Karpas-422 (cell line): ENCODE data around the gene LYRM4. TPM values are rescaled to one million over a fixed set of nuclear protein-coding genes. Genes with fewer than 3 reads are reported as not detected.
"Not testable (repeated sequence)": the region's sequence is repeated elsewhere in the genome, so short reads cannot be mapped to it uniquely, and the experiment has no call there.

Source experiments
- DNase-seq: peaks from one replicate; pipeline ENCODE4 v3.0.0-alpha.2; 2015
- H2AFZ ChIP-seq: fragments of 200-600 bp; sonication (generic); 2 replicates; pipeline ENCODE4 v1.6.1; 2014; ENCODE audit warnings: antibody characterized with exemption, low read length, mixed read lengths
- H3K27ac ChIP-seq: fragments of 200-600 bp; sonication (generic); 2 replicates; pipeline ENCODE4 v1.5.1; 2014; ENCODE audit warnings: mild to moderate bottlenecking, low read length, moderate library complexity
- H3K27me3 ChIP-seq: fragments of 200-600 bp; sonication (generic); 2 replicates; pipeline ENCODE4 v1.6.1; 2014; ENCODE audit warnings: low read length, mixed read lengths
- H3K36me3 ChIP-seq: fragments of 200-600 bp; sonication (generic); 2 replicates; pipeline ENCODE4 v1.6.1; 2014; ENCODE audit warnings: low read length, mixed read lengths; ENCODE audit not compliant: insufficient read depth
- H3K4me1 ChIP-seq: fragments of 200-600 bp; sonication (generic); 2 replicates; pipeline ENCODE4 v1.6.1; 2014; ENCODE audit warnings: mild to moderate bottlenecking, low read length, mixed read lengths
- H3K4me2 ChIP-seq: fragments of 200-600 bp; sonication (generic); 2 replicates; pipeline ENCODE4 v1.6.1; 2014; ENCODE audit warnings: low read length, low read depth, mild to moderate bottlenecking; ENCODE audit not compliant: poor library complexity, severe bottlenecking
- H3K4me3 ChIP-seq: fragments of 200-600 bp; sonication (generic); 2 replicates; pipeline ENCODE4 v1.5.1; 2014; ENCODE audit warnings: mild to moderate bottlenecking, antibody characterized with exemption, low read length, mixed read lengths
- H3K79me2 ChIP-seq: fragments of 200-600 bp; sonication (generic); 2 replicates; pipeline ENCODE4 v1.6.1; 2014; ENCODE audit warnings: mild to moderate bottlenecking, low read length, mixed read lengths
- H3K9ac ChIP-seq: fragments of 200-600 bp; sonication (generic); 2 replicates; pipeline ENCODE4 v1.6.0; 2014; ENCODE audit warnings: low read length
- H3K9me2 ChIP-seq: fragments of 200-600 bp; sonication (generic), shearing (Covaris generic); replicated peaks from 2 replicates; pipeline ENCODE4 v1.6.0; 2014; ENCODE audit warnings: mild to moderate bottlenecking, low read length, moderate library complexity; ENCODE audit not compliant: insufficient read depth
- H3K9me3 ChIP-seq: fragments of 300-700, 200-600 bp; sonication (generic); 2 replicates; pipeline ENCODE4 v1.6.1; 2014; ENCODE audit warnings: low read length, mixed read lengths
- H4K20me1 ChIP-seq: fragments of 200-600 bp; sonication (generic); 2 replicates; pipeline ENCODE4 v1.6.1; 2014; ENCODE audit warnings: mild to moderate bottlenecking, antibody characterized with exemption, low read length, low read depth; ENCODE audit not compliant: insufficient read depth
- total RNA-seq: library from RNA; depleted of rRNA; stranded (reverse); fragments of >200 nt; shearing (Covaris generic); gene quantifications from 2 replicates; pipeline ENCODE4 v1.2.3, GENCODE V29; 2014; ENCODE audit warnings: low replicate concordance

LYRM4 gene
- total RNA-seq, 1 experiment from 2014 or later = 50.5 TPM

DNA sequence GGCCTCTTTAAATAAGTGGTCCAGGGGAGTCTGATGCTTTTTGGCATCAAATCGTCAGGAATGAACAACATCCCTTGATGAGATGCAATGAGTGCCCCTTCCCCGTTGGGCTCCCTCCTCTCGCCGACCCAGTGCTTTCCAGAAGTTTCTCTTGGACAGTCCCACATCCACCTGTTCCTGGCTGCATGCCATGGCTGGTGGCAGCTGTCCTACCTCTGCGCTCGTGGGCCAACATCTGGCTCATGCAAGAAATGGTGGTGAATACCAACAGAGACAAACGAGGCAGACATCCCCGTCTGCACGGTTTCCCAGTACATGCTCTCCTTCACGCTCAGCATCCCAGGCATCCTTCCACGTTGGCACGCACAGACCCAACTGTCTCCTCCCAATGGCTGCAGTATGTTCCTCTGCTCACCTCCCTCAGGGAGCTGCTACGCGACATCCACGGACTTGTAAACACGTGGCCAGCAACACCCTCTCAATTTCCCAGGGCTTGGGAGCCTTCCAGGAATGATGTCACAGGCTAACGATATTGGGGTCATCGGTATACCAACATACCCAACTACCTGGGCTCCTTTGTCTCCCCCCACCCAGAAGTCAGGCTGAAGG lies 138.1 kb downstream of the LYRM4 start:
- no peak overlapping the region for H2AFZ ChIP-seq
- H3K4me2 ChIP-seq = no peak overlapping the region
- no peak overlapping the region for H3K27ac ChIP-seq
- H3K36me3 ChIP-seq = no peaks in the 10 kb centered on the region
- H3K27me3 ChIP-seq = no peaks in the 10 kb centered on the region
- H3K4me1 ChIP-seq = no peaks in the 10 kb centered on the region
- H3K9ac ChIP-seq = no peak overlapping the region
- no peaks in the 10 kb centered on the region for H3K79me2 ChIP-seq
- H3K9me2 ChIP-seq = no peaks in the 10 kb centered on the region
- H3K4me3 ChIP-seq = no peak overlapping the region
- no peaks in the 10 kb centered on the region for H4K20me1 ChIP-seq
- DNase-seq = no peak
- H3K9me3 ChIP-seq = peaks cover 3% of the 10 kb centered on the region; the same call in 1 of the 2 replicates

DNA sequence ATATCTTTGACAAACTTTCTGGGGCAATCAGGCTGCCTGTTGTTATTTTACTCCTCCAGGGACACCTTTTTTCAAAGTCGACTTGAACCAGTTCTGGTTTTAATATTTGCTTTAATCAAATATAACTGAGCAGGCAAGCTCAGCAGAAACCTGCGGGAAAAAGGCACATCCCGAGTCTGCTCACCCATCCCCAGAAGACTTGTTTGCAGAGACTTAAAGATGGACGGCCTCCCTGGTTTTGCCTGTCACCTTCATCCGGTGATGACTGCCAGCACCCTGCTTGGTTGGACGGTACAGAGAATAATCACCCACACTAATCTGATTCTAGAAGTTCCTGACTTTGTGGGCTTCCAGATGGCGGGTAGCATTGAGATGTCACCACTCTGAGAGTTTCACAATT lies 138.8 kb downstream of the LYRM4 start:
- H3K4me1 ChIP-seq = no peaks in the 10 kb centered on the region
- no peaks in the 10 kb centered on the region for H3K79me2 ChIP-seq
- H3K4me3 ChIP-seq = no peak overlapping the region
- no peaks in the 10 kb centered on the region for H3K27me3 ChIP-seq
- H3K9me2 ChIP-seq = no peaks in the 10 kb centered on the region
- no peak for DNase-seq
- no peak overlapping the region for H3K9ac ChIP-seq
- no peaks in the 10 kb centered on the region for H3K36me3 ChIP-seq
- H3K9me3 ChIP-seq = peaks cover 3% of the 10 kb centered on the region; the same call in 1 of the 2 replicates
- no peak overlapping the region for H3K27ac ChIP-seq
- H4K20me1 ChIP-seq = no peaks in the 10 kb centered on the region
- H3K4me2 ChIP-seq = no peak overlapping the region
- no peak overlapping the region for H2AFZ ChIP-seq

DNA sequence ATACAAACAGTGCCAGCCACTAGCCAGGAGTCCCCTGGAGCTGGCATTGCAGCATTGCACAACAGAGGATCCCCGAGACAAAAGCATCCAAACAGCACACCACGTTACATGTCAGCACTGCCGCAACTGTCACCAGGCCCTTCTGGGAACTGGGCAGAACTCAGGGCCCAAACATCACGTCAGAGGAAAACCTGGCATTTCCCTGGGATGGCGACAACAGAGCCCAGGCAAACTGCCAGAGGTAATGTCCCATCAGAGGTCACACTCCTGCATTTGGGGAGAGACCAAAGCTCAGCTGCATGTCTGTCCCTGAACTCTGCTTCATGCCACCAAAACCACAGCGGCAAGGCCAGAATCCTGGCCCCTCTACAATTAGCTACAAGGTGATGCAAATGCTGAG lies 139.3 kb downstream of the LYRM4 start:
- no peak for DNase-seq
- Histone ChIP-seq H4K20me1 (no peaks in the 10 kb centered on the region), H3K9me3 (peaks cover 3% of the 10 kb centered on the region; the same call in 1 of the 2 replicates), H3K27me3 (no peaks in the 10 kb centered on the region), H3K36me3 (no peaks in the 10 kb centered on the region), H3K4me2 (no peak overlapping the region), H3K27ac (no peak overlapping the region), H3K79me2 (no peaks in the 10 kb centered on the region), H3K9me2 (no peaks in the 10 kb centered on the region), H3K9ac (no peak overlapping the region), H2AFZ (no peak overlapping the region), H3K4me1 (no peaks in the 10 kb centered on the region), H3K4me3 (no peak overlapping the region)

DNA sequence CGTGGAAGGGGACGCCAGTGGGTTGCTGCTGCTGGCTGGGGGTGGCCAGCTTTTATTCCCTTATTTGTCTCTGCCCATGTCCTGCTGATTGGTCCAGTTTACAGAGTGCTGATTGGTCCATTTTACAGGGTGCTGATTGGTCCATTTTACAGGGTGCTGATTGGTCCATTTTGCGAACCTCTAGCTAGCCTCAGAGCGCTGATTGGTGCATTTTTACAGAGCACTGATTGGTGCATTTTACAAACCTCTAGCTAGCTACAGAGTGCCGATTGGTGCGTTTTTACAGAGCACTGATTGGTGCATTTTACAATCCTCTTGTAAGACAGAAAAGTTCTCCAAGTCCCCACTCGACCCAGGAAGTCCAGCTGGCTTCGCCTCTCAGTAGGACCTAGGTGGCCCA lies 140.2 kb downstream of the LYRM4 start:
- not testable (repeated sequence) for H2AFZ ChIP-seq

DNA sequence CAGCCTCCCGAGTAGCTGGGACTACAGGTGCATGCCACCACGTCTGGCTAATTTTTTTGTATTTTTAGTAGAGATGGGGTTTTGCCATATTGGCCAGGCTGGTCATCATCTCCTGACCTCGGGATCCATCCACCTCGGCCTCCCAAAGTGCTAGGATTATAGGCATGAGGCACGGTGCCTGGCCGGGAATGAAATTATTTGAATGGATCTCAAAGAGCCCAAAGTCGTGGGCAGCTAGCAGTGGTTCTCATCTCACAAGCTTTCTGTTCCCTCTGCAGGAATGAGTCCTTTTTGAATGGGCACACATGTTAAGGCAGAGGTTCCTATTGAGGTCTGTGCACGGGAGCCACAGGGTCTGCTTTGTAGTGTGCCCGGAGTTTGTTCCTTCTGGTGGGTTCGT lies 140.7 kb downstream of the LYRM4 start:
- H3K36me3 ChIP-seq = no peaks in the 10 kb centered on the region
- H4K20me1 ChIP-seq = no peaks in the 10 kb centered on the region
- no peaks in the 10 kb centered on the region for H3K4me1 ChIP-seq
- H3K79me2 ChIP-seq = no peaks in the 10 kb centered on the region
- H3K27ac ChIP-seq = no peak overlapping the region
- H3K27me3 ChIP-seq = no peaks in the 10 kb centered on the region
- no peak for DNase-seq
- H2AFZ ChIP-seq = no peak overlapping the region
- no peak overlapping the region for H3K4me3 ChIP-seq
- no peak overlapping the region for H3K9ac ChIP-seq
- H3K9me3 ChIP-seq = peaks cover 3% of the 10 kb centered on the region; the same call in 1 of the 2 replicates
- no peak overlapping the region for H3K4me2 ChIP-seq
- no peaks in the 10 kb centered on the region for H3K9me2 ChIP-seq

More for the DNA sequence above, 140.2 kb downstream of the LYRM4 start:
- not testable (repeated sequence) for H3K27me3 ChIP-seq, H4K20me1 ChIP-seq, H3K27ac ChIP-seq, H3K9me2 ChIP-seq, H3K36me3 ChIP-seq, H3K9me3 ChIP-seq, DNase-seq, H3K4me1 ChIP-seq, H3K9ac ChIP-seq, H3K4me2 ChIP-seq, H3K79me2 ChIP-seq, H3K4me3 ChIP-seq

DNA sequence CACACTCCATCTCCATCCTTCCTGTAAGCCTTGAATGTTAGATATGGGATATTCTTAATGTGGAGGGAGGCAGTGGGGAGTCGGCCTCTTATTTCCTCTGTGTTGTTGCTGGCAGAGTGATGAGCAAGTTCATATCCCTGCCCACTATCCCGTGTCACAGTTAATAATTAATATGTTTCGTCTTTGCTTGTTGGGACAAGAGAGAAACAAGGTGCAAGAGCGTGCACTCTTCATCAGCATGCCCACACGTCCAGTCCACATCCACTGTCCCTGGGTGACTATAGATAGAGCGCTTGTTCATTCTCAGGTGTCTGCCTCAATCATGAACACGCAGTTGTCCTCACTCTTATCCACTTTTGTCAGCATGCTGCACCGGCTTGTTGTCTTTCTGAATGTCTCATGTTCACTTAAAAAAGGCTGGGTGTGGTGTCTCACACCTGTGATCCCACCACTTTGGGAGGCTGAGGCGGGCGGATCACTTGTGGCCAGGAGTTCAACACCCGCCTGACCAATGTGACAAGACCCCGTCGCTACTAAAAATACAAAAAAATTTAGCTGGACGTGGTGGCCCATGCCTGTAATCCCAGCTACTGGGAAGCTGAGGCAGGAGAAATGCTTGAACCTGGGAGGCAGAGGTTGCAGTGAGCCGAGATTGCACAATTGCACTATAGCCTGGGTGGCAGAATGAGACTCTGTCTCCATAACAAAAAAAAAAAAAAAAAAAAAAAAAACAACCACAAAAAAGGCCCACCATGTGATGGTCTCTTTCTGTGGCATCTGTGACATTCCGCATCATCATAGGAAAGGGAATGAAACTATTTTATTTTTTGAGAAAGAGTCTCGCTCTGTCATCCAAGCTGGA lies 141.4 kb downstream of the LYRM4 start:
- Histone ChIP-seq H3K9ac (no peak overlapping the region), H4K20me1 (no peaks in the 10 kb centered on the region)
- DNase-seq = no peak

DNA sequence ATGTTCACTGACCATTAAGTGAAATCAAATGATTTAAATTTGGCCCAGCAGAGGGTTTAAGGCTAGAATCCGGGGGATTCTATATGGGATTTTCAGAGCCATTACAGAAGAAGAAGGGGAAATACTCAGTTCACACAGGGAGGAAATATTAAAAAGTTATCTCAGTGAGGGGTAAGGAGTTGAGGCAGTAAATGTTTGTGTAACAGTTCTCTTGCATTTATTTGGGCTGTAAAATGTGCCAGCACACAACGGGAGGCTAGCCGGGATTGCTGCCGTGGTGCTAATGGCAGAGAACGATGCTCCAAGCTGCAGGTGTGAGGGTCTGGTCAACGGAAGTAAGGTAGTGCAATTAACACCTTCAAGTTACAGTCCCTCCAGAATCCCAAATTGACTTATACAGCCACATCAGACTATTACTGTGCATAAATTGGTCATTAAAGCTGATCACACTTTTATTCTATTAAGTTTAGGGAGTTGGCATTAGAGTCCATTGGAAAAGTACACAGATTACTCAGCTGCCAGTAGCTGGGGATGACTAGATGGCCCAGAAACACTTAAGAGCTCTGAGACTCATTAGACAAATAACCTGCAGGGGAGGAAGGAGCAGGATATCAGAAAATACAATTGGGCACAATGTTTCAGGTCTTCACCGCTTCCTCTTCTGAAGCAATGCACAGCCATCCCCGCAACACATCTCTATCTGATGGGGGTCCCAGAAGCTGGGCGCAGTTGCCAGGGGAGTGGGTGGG lies 144.3 kb downstream of the LYRM4 start:
- Histone ChIP-seq H3K27me3 (no peaks in the 10 kb centered on the region), H3K79me2 (no peaks in the 10 kb centered on the region), H3K4me1 (no peaks in the 10 kb centered on the region), H3K4me2 (no peak overlapping the region), H3K36me3 (no peaks in the 10 kb centered on the region), H3K27ac (no peak overlapping the region), H3K9me2 (no peaks in the 10 kb centered on the region), H3K4me3 (no peak overlapping the region), H3K9me3 (no peaks in the 10 kb centered on the region; the same call in 1 of the 2 replicates), H2AFZ (no peak overlapping the region), H4K20me1 (no peaks in the 10 kb centered on the region), H3K9ac (no peak overlapping the region)
- DNase-seq = no peak

More for the DNA sequence above, 141.4 kb downstream of the LYRM4 start:
- no peak overlapping the region for H2AFZ ChIP-seq
- peaks cover 3% of the 10 kb centered on the region; the same call in 1 of the 2 replicates for H3K9me3 ChIP-seq
- no peaks in the 10 kb centered on the region for H3K4me1 ChIP-seq
- H3K4me3 ChIP-seq = no peak overlapping the region
- no peak overlapping the region for H3K27ac ChIP-seq
- H3K36me3 ChIP-seq = no peaks in the 10 kb centered on the region
- H3K9me2 ChIP-seq = no peaks in the 10 kb centered on the region
- no peaks in the 10 kb centered on the region for H3K27me3 ChIP-seq
- no peaks in the 10 kb centered on the region for H3K79me2 ChIP-seq
- no peak overlapping the region for H3K4me2 ChIP-seq

DNA sequence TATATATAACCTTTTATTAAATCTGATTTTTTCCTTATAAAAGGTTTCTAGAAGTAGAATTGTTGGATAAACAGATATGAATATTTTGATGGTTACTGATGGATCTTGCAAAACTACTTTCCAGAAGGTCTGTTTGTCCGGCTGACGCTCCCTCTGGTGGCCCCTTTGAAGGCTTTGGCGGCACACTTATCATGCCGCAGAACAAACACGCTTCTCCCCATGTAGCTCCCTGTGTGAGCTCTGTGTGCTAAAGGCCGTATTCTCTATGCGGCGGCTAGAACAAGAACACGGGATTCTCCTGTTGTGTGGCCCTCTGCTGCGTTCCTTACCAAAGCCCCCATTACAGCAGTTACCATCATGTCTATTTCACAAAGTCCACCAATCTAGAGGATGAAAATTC lies 145.6 kb downstream of the LYRM4 start:
- no peak for DNase-seq
- Histone ChIP-seq H3K9ac (no peak overlapping the region), H3K27me3 (no peaks in the 10 kb centered on the region), H3K4me1 (no peaks in the 10 kb centered on the region), H3K9me2 (no peaks in the 10 kb centered on the region), H3K27ac (no peak overlapping the region), H3K9me3 (no peaks in the 10 kb centered on the region), H3K79me2 (no peaks in the 10 kb centered on the region), H4K20me1 (no peaks in the 10 kb centered on the region), H3K4me2 (no peak overlapping the region), H2AFZ (no peak overlapping the region), H3K36me3 (no peaks in the 10 kb centered on the region), H3K4me3 (no peak overlapping the region)
